Memory B cell (primary cell): ENCODE results near the gene NECAB2.
"Not testable (repeated sequence)": the region's sequence is repeated elsewhere in the genome, so short reads cannot be mapped to it uniquely, and the experiment has no call there.

Experiments
- ATAC-seq: fragments of 150-1000 bp; cut with Tn5 transposase; 2 replicates; pipeline ENCODE4 v1.10.0; 2021; ENCODE audit warnings: low read depth, mild to moderate bottlenecking, moderate library complexity
- DNase-seq, 2 donors: peaks; one replicate each; pipeline ENCODE4 v3.0.0; 2022; ENCODE audit warnings: low spot score in 2 of 2
- H3K27ac Mint-ChIP-seq: one replicate; pipeline ENCODE4 v1.8.0; 2022; ENCODE audit warnings: mild to moderate bottlenecking, moderate library complexity, mixed read lengths
- H3K27me3 Mint-ChIP-seq: one replicate; pipeline ENCODE4 v1.8.0; 2022; ENCODE audit warnings: mixed read lengths
- H3K36me3 Mint-ChIP-seq: one replicate; pipeline ENCODE4 v1.8.0; 2022; ENCODE audit warnings: mild to moderate bottlenecking, mixed read lengths
- H3K4me1 Mint-ChIP-seq: one replicate; pipeline ENCODE4 v1.8.0; 2022; ENCODE audit warnings: mixed read lengths
- H3K4me3 Mint-ChIP-seq: one replicate; pipeline ENCODE4 v1.8.0; 2022; ENCODE audit warnings: mild to moderate bottlenecking, moderate library complexity, mixed read lengths
- H3K9me3 Mint-ChIP-seq: one replicate; pipeline ENCODE4 v1.8.0; 2022; ENCODE audit warnings: mixed read lengths

Gene NECAB2

GRCh38 chr16:83941546-83941945 lies 26.5 kb upstream of the NECAB2 start:
- not testable (repeated sequence) for DNase-seq, H3K36me3 Mint-ChIP-seq, ATAC-seq, H3K27ac Mint-ChIP-seq, H3K4me1 Mint-ChIP-seq, H3K4me3 Mint-ChIP-seq, H3K9me3 Mint-ChIP-seq, H3K27me3 Mint-ChIP-seq

GRCh38 chr16:83942074-83942473 lies 26.0 kb upstream of the NECAB2 start:
- Mint-ChIP-seq H3K4me3 (no peak overlapping the region), H3K36me3 (peaks cover 5% of the 10 kb centered on the region), H3K9me3 (no peaks in the 10 kb centered on the region), H3K27me3 (peaks cover 8% of the 10 kb centered on the region), H3K4me1 (peaks cover 3% of the 10 kb centered on the region), H3K27ac (no peak overlapping the region)
- DNase-seq (no peak), ATAC-seq (no peak)

- Mint-ChIP-seq H3K27me3 (peaks cover 8% of the 10 kb centered on the region), H3K27ac (no peak overlapping the region), H3K4me1 (peaks cover 3% of the 10 kb centered on the region), H3K4me3 (no peak overlapping the region), H3K36me3 (no peaks in the 10 kb centered on the region), H3K9me3 (no peaks in the 10 kb centered on the region)
- no peak for DNase-seq
- ATAC-seq, result no peak
These were observed 25.1 kb upstream of the NECAB2 start for GRCh38 chr16:83942815-83943515.

- ATAC-seq (no peak), DNase-seq (no peak)
- Mint-ChIP-seq H3K9me3 (no peaks in the 10 kb centered on the region), H3K27ac (no peak overlapping the region), H3K36me3 (no peaks in the 10 kb centered on the region), H3K4me3 (no peak overlapping the region), H3K27me3 (peaks cover 8% of the 10 kb centered on the region), H3K4me1 (peaks cover 3% of the 10 kb centered on the region)
These were observed 24.5 kb upstream of the NECAB2 start for GRCh38 chr16:83943516-83944050.

GRCh38 chr16:83945587-83945986 lies 22.5 kb upstream of the NECAB2 start:
- DNase-seq (no peak), ATAC-seq (no peak)
- Mint-ChIP-seq H3K4me3 (no peak overlapping the region), H3K27ac (no peak overlapping the region), H3K36me3 (no peaks in the 10 kb centered on the region), H3K9me3 (no peaks in the 10 kb centered on the region), H3K27me3 (peaks cover 3% of the 10 kb centered on the region), H3K4me1 (no peaks in the 10 kb centered on the region)

GRCh38 chr16:83946154-83946780 lies 21.8 kb upstream of the NECAB2 start:
- ATAC-seq, result no peak
- no peaks in the 10 kb centered on the region for H3K4me1 Mint-ChIP-seq
- no peaks in the 10 kb centered on the region for H3K27me3 Mint-ChIP-seq
- no peaks in the 10 kb centered on the region for H3K9me3 Mint-ChIP-seq
- no peak overlapping the region for H3K4me3 Mint-ChIP-seq
- DNase-seq, result no peak
- no peaks in the 10 kb centered on the region for H3K36me3 Mint-ChIP-seq
- no peak overlapping the region for H3K27ac Mint-ChIP-seq

- Mint-ChIP-seq H3K36me3 (no peaks in the 10 kb centered on the region), H3K27ac (no peak overlapping the region), H3K4me1 (no peaks in the 10 kb centered on the region), H3K4me3 (no peak overlapping the region), H3K27me3 (no peaks in the 10 kb centered on the region), H3K9me3 (no peaks in the 10 kb centered on the region)
- ATAC-seq (no peak), DNase-seq (no peak)
These were observed 21.1 kb upstream of the NECAB2 start for GRCh38 chr16:83946781-83947566.

GRCh38 chr16:83947642-83948234 lies 20.3 kb upstream of the NECAB2 start:
- DNase-seq, result no peak
- Mint-ChIP-seq H3K9me3 (no peaks in the 10 kb centered on the region), H3K4me3 (no peak overlapping the region), H3K27me3 (no peaks in the 10 kb centered on the region), H3K36me3 (no peaks in the 10 kb centered on the region), H3K4me1 (no peaks in the 10 kb centered on the region), H3K27ac (no peak overlapping the region)
- ATAC-seq, result no peak

GRCh38 chr16:83948914-83949723 lies 18.9 kb upstream of the NECAB2 start:
- no peak overlapping the region for H3K4me3 Mint-ChIP-seq
- DNase-seq, result no peak
- no peak overlapping the region for H3K27ac Mint-ChIP-seq
- H3K4me1 Mint-ChIP-seq, result peaks cover 2% of the 10 kb centered on the region
- no peaks in the 10 kb centered on the region for H3K9me3 Mint-ChIP-seq
- H3K36me3 Mint-ChIP-seq, result no peaks in the 10 kb centered on the region
- no peak for ATAC-seq
- peaks cover 1% of the 10 kb centered on the region for H3K27me3 Mint-ChIP-seq

- ATAC-seq (no peak), DNase-seq (no peak)
- peaks cover 2% of the 10 kb centered on the region for H3K4me1 Mint-ChIP-seq
- H3K4me3 Mint-ChIP-seq, result no peak overlapping the region
- peaks cover 2% of the 10 kb centered on the region for H3K27me3 Mint-ChIP-seq
- no peak overlapping the region for H3K27ac Mint-ChIP-seq
- H3K36me3 Mint-ChIP-seq, result no peaks in the 10 kb centered on the region
- H3K9me3 Mint-ChIP-seq, result no peaks in the 10 kb centered on the region
These were observed 18.4 kb upstream of the NECAB2 start for GRCh38 chr16:83949724-83950001.

GRCh38 chr16:83950862-83951399 lies 17.1 kb upstream of the NECAB2 start:
- not testable (repeated sequence) for H3K4me1 Mint-ChIP-seq, ATAC-seq, DNase-seq, H3K27me3 Mint-ChIP-seq, H3K36me3 Mint-ChIP-seq, H3K27ac Mint-ChIP-seq, H3K4me3 Mint-ChIP-seq, H3K9me3 Mint-ChIP-seq

GRCh38 chr16:83951544-83951943 lies 16.5 kb upstream of the NECAB2 start:
- no peak for DNase-seq
- Mint-ChIP-seq H3K27ac (no peak overlapping the region), H3K4me3 (no peak overlapping the region), H3K27me3 (peaks cover 6% of the 10 kb centered on the region), H3K9me3 (no peaks in the 10 kb centered on the region), H3K36me3 (no peaks in the 10 kb centered on the region), H3K4me1 (peaks cover 3% of the 10 kb centered on the region)
- ATAC-seq, result no peak

GRCh38 chr16:83952587-83952939 lies 15.5 kb upstream of the NECAB2 start:
- Mint-ChIP-seq H3K4me3 (no peak overlapping the region), H3K9me3 (no peaks in the 10 kb centered on the region), H3K36me3 (no peaks in the 10 kb centered on the region), H3K27me3 (peaks cover 6% of the 10 kb centered on the region), H3K4me1 (peaks cover 7% of the 10 kb centered on the region), H3K27ac (no peak overlapping the region)
- ATAC-seq (no peak), DNase-seq (no peak)
